ENCODE results near the gene FAM174C.

The FAM174C gene

DNA sequence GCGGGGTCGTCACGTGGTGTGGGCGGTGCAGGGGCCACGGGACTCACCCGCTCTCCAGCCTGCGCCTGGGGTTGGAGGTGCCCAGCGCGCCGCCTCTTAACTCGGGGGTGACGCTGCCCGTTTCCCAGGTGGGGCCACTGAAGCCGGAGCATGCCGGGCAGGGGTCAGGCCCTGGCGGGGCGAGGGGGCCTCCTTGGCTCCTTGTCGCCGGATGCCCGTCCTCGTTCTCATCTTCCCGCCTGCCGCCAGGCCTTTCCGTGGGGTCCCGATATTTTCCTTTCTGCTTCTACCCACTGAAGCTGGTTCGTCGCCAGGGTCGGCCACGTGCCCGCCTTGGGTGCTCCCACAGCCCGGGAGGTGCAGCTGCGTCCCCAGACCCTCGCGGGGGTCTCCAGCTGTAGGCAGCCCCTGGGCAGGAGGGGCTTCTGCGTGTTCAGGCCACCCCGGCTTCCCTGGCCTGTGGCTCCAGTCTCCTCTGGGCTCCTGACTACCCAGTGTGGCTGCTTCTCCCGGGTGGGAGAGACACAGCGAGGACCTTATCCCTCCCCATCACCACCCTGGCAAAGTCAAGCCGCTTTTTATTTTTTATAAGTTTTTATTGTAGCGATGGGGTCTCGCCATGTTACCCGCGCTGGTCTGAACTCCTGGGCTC lies 772 bp downstream of the FAM174C start:
- no peak for DNase-seq

DNA sequence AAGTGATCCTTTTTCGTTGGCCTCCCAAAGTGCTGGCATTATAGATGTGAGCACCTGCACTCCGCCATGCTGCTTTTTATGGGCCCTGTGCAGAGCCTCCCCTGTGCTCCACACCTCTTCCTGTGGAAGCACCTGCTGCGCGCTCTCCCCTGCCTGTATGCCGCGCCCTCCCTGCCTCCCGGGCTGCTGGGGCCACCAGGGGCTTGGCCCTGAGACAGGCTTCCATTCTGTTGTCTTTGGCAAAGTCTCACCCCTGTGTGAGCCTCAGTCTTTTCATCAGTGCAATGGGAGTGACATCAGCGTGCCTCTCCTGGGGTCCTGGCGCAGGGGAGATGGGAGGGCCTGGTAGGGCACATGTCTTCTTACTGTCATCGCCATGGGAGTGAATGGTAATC lies 1.3 kb downstream of the FAM174C start:
- no peak for DNase-seq

DNA sequence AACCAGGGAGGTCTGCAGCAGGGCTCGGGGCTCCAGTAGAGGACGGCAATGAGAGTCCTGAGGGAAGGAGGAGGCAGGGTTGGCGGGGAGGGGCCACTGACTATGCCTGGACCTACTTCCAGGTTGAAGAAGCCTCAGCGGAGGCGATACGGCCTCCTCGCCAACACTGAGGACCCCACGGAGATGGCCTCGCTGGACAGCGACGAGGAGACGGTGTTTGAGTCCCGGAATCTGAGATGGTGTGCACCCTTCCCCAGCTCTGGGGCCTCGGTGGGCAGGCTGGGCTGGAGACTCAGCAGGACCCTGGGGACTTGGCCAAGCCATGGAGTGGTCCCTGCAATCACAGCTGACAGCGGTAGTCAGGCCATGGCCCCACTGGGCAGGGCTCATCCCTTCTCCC lies 1.7 kb downstream of the FAM174C start:
- DNase-seq: no peak

DNA sequence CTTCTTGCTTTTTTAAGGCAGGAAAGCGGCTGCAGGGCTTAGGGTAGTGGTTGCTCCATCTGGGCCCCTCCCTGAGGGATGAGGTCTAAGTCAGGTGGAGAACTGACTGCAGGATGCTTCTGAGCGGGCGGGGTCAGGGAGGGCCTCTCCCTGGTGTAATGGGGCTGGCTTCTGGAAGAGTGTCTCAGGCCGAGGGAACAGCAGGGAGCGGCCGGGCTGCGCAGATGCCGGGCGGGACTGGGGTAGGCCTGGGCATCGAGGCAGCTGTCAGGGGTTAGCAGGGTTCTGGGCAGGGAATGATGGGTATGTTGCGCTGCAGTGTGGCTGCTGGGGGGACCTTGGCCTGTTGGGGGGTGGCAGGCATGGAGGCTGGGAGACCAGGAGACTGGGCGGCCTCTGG lies 2.7 kb downstream of the FAM174C start:
- DNase-seq: no peak

DNA sequence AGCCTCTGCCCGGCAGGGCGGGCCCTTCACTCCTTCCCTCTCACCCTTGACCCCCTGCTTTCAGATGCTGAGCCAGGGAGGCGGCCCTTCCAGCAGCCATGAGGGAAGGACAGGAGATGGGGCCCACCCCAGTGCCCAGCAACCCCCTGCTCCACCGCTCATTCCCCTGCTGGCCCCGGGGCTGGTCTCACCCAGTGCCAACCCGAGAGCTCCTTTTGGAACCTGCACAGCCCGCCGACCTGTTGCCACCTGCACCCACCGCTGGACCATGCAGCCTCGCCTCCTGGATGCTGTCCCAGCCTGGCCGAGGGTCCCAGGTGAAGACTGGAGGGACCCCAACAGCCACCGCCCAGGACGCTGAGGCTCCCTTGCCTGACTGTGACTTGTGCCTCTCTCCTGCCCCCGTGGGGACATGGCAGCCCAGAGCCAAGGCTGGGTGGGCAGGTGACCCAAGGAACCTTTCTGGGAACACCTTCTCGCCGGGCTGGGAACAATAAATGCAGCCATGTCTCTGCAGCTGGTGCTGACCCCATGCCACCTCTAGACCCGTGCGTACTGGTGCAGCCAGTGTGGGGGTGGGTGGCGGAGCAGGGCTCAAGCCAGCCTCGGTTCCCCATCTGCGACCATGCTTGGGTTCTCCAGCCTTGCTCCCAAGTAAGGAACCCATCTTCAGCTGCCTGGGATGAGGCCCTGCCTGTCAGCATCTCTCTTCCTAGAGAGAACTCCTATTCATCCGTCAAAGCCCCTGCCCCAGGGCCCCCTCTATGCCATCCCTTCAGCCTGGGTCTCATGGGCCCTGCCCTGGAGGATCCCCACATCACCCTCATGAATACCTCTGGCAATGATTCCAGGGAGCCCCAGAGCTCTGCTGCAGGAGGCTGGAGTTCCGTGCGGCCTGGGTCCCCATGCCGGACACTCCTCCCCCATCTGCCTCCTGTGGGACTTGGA lies 3.7 kb downstream of the FAM174C start:
- DNase-seq: no peak

DNA sequence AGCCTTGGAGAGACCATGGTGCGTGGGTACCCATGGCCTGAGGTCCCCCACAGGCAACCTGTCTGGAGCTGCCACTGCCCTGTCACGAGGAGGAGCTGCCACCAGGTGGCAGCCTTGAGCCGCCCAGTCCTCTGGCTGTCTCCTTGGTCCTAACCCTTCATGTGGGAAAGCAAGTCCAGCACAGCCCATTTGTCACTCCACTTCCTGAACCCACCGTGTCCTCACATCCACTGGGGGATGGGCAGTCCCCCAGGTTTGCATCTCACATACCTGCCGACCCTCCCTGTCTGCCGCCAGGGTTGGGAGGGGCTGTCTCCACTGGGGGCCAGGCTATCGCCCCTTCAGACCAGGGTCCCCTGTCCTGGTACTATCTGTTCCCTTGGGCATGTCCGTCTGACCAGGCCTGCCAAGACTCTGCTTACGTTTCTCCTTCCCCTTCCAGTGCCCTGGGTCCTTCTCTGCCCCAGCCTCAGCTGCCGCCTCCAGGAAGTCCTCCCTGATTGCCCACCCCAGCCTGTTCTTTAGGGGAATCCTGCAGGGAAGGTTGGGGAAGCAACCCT lies 4.5 kb downstream of the FAM174C start:
- DNase-seq: peak; percentile 95

DNA sequence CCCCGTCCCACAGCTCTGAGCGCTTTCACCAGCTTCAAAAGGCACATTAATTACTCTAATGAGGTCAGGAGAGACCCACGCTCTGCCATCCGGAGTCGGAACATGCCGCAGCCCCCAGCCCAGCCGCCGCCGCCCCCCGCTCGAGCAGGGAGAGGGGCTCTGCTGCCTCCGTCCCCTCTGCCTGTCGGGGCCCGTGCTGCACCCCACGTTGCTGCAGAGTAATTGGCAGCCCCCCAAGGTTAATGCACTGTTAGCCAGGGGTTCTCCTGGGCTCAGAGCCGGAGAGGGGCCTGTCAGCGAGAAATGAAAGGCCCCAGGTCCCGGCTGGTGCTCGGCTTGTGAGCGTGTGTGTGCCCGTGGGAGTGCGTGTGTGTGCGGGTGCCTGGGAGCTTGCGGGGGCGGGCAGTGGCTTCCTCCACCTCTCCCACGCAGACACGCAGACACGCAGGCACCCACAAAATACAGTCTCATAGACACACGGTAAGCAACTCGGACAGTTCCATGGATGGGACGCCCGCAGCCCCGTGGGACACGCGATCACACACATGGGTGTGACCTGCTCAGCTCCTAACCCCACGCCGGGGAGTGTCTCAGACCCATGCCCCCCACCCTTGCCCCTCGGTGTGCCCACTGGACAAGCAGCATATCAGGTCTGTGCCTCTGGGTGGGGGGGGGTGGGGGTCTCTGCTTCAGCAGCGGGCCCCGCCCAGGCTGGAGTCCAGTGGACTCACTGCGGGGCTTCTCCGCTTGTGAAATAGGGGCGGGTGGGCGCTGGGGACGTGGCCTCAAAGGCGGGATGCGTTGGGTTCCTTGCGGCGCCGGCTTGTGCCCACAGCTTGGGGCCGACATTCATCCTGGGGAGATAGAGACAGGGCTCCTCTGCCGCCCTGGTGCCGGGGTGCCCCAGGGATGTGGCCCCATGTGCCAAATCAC lies 5.6 kb downstream of the FAM174C start:
- no peak for DNase-seq

DNA sequence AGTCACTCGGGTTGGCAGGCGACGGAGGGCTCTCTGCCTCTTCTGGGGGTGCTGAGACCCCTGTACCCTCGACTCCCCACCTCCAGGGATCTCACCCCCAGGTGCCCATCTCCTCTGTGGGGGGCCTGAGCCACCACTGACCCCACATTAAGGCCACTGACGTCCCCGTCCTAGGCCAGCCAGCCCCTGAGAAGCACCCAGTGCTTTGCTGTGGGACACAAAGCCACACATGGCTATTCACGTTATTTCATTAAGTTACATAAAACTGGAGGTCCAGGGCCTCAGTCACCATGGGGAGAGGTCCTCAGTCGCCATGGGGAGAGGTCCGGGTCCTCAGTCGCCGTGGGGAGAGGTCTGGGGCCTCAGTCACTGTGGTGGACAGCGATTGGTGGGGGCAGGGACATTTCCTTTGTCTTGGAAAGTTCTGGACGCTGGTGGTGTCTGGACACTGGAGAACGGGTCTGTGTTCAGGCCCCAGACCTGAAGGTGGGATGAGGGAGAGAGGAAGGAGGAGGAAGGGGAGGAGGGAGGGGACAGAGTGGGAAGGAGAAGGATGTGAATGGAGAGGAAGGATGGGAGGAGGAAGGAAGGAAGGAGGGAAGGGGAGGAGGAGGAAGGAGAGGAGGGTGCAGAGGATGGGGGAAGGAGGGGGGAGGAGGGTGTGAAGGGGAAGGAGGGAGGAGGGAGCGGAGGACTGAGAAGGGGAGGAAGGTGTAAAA lies 6.4 kb downstream of the FAM174C start:
- no peak for DNase-seq

DNA sequence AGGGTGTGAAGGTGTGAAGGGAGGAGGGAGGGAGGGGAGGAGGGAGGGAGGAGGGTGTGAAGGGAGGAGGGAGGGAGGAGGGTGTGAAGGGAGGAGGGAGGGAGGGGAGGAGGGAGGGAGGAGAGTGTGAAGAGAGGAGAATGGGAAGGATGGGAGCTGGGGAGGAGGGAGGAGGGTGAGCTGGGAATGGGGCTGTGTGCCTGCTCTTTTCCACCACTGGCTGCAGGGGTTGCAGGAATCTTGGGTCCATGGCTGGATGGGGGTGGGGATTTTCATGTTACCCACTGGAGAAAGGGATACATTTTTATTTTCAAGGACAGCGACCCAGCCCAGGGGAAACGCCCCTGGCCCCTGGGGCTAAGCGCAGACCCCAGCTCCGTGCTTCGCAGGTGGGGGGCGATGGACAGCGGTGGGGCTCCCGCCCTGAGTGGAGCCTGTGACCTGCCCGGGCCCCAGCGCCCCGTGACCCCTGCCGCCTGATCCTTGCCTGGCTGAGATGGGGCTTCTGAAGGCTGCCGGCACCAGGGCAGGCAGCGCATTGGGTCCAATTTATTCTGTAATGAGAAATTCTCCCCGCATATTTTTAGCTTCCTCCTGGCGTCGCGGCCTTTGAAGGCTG lies 7.4 kb downstream of the FAM174C start:
- no peak for DNase-seq

DNA sequence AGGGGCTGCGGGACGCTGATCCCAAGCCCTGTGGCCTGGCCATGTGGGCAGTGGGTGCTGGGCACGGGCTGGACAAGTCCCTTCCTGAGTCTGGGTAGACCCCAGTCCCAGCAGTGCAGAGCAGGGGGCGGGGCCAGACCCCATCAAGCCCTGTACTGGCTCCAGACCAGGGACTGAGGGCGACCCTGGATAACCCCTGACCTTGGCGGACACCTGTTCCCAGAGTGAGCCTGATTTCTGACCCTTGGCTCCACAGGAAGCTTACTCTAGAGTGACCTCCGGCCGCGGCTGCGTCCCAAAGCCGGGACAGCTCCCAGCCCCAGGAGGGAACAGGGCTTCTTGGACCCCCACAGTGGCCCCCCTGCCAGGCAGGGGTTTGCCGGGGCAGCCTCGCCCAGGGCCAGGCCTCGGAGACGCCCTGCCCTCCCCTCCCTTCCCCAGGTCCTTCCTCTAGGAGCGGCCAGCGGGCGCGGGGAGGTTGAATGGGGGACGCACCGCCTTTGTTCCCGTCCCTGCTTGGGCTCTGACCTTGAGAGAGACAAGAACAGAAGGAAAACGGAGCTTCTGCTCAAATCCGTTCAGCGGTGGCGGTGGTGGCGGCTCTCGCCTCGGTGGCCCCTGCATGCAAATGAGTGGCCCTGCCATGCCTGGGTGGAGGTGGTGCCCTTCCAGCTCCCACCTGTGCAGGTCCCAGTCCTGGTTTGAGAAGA lies 8.0 kb downstream of the FAM174C start:
- DNase-seq: no peak

DNA sequence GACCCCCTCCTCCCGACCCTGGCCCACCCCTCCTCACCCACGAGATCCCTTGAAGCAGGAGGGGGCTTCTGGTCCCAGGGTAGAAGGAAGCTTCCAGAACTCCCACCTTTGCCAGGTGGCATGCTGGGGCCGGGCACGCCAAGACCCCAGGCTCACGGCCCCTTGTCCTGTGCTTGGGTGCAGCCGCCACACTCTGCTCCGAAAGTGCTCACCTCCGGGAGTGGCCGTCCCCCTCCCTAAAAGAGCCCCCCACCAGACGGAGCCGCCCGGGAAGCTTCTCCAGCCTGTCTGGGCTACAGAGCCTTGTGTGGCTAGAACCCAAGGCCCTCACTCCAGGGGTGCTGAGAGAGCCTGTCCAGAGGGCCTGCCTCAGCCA lies 8.6 kb downstream of the FAM174C start:
- no peak for DNase-seq

DNA sequence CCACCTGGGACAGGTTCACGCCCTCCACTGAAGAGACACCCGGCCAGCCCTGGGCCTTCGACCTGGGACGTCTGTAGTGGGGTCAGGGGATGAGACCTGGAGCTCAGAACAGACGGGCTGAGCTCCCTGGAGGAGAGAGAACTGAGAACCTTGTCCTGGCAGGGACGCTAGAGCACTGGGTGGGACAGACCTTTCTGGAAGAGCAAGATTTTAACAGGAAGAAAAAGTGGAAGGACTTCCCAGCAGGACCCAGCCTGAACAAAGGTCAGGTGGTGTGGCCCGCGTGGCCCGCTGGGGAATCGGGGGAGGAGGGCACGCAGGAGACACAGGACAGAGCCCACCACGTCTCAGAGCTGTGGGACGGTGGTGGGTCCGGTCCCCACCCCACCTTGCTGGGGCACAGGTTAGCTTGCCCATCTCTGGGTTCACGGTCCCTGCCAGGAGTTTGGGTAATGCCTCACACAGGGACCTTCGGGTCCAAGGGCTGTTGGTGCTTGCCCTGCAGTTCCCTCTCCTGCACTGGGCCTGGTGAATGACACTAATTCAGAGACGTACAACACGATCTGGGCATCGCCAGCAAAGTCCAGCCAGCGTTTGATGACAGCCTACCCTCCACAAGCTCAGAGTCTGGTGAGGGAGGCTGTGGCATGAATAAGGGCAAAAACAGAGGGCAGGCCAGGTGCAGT lies 9.1 kb downstream of the FAM174C start:
- DNase-seq: no peak

DNA sequence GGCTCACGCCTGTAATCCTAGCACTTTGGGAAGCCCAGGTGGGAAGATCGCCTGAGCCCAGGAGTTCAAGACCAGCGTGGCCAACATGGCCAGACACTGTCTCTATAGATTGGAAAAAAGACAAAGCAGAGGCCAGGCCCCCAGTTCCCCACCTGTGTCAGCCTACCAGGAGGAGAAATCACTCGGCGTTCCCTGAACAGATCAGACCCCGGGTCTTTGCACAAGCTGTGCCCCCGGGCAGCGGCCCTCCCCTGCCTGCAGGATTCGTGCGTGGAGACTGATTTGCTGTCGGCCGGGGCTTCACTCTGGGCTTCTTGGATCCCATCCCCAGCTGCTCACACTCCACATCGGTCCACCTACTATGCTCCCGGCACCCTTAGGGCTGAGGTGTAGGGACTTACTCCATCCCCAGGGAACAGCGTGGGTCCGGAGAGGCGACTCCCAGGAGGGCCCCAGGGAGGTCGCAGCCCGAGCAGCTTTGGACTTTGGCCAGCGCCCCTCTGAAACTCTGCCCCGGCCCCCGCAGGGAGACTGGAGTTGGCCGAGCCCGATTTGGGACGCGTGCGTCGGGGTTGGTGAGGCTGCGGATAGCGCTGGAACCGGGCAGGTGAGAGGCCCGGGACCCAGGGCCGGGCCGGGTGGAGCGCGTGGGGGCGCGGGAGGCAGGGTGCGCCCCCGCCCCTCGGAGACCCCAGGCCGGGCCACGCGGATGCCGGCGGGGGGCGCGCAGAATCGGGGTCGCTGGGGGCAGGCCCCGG lies 9.8 kb downstream of the FAM174C start:
- DNase-seq: peak; percentile 74

DNA sequence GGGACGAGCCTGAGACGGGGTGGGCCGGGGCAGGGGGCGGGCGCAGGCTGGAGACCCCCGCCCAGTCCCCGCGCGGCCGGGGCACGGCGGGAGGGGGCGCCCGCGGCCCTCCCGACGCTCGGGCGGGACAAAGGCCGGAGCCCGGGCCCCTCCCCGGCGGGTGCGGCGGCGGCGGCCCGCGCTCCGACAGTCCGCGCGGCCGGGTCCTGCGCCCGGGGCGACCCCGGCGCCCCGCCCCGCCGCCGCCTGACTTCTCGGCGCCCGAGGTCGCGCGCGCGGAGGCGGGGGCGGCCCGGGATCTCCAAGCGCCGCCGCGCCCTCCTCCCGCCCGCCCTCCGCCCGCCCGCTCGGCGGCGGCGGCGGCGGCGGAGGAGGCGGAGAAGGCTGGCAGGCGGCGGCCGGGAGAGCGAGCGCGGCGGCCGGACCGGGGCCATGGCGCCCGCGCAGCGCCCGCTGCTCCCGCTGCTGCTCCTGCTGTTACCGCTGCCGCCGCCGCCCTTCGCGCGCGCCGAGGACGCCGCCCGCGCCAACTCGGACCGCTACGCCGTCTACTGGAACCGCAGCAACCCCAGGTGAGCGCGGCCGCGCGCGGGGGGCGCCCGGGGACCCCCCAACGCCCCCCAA lies 10.5 kb downstream of the FAM174C start, which contains the start of gene EFNA2:
TSS of gene EFNA2 (plus strand) at position 137 of the 624 bp plus-strand sequence. CDS start at position 433, 296 bp downstream.
- DNase-seq: no peak

DNA sequence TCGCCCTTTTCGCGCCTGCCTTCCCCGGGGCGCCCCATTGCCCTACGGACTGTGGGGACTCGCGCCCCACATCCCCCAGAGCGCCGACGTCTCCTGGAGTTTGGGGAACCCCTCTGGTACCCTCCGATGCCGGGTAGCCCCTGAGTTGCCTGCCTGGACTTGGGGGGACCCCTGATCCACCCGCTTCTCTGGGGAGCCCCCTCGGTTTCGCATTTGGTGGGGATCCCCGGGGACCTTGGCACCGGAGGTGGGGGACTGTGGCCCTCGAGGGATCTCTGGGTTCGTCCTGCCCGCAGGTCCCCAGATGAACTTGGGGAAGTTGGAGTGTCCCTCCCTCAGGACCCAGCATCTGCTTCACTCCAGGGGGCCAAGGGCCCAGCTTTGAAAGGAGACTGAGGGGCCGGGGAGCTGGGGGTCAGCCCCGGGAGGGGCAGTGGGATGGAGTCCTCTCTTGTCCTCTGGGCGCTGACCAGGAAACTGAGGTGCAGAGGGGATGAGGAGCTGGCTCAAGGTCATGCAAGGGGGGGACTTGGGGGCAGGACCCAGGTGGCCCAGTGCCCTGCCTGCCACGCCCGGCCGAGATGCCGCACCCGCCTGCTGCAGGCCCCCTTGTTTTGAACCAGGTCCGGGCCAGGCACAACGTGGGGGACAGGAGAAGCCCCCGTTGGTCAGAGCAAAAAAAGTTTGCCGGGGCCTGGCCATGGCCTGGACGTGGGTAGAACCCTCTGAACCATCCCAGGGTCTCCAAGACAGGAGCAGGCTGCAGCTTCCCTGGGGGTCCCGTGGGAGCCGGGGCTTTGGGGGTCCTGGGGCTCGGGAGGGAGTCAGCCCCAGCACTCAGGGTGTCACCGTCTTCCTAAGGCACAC lies 11.4 kb downstream of the FAM174C start:
- DNase-seq: no peak

DNA sequence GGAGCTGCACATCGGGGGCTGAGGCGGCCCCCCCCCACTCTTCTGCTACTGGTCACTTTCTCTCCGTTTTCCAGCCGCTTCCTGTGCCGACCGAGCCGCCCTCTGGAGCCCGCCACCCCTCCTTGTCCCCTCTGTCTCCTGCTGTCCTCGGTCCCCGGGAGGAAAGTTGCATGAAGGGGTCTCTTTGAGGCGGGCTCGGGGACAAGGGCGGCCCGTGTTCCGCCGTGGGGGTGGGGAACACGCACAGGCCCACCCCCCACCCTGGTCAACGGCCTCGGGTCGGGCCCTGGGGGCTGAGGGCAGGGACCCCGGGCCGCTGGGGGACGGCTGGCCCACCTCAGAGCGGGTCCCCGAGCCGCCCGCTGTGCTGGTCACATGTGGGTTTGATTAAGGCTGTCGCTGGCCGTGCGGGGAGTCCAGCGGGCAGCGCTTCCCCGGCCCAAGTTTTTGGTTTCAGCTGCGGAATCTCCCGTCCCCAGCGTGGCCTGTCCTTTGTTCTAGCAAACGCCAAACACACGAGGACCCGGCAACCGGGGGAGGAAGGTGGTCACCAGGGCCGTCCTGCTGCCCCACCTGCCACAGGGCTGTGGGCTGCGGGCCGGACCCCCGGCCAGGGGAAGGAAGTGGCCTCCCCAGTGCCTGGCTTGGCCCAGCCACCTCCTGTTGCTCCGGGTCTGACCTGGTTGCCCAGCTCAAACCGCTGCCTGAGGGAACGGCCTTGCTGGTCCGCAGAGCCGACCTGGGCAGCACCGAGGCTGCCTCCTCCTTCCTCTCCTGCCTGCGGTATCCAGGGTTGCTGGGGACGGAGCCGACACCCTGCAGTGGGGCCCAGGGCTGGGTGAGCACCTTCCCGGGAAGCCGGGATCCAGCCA lies 12.3 kb downstream of the FAM174C start:
- DNase-seq: no peak

DNA sequence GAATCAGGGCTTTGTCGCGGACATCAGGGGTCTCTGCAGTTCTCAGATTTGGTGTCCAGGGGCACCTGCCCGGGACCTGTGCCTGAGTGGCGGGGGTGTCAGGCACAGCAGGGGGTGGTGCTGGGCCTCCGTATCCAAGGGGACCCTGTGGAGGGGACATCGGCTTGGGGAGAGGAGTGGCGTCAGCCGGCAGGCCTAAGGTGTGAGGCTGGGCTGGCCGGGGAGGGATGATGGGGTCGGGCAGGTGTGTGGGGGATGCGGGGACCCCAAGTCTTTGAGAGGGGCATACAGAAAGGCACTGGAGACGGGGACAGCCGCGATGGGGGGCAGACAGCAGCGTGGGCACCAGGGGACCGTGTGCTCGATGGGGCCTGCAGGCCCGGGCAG lies 12.9 kb downstream of the FAM174C start:
- DNase-seq: no peak

All from 8988T (cell line).